Measurements from ENCODE around the gene LIF.

Gene LIF

DNA sequence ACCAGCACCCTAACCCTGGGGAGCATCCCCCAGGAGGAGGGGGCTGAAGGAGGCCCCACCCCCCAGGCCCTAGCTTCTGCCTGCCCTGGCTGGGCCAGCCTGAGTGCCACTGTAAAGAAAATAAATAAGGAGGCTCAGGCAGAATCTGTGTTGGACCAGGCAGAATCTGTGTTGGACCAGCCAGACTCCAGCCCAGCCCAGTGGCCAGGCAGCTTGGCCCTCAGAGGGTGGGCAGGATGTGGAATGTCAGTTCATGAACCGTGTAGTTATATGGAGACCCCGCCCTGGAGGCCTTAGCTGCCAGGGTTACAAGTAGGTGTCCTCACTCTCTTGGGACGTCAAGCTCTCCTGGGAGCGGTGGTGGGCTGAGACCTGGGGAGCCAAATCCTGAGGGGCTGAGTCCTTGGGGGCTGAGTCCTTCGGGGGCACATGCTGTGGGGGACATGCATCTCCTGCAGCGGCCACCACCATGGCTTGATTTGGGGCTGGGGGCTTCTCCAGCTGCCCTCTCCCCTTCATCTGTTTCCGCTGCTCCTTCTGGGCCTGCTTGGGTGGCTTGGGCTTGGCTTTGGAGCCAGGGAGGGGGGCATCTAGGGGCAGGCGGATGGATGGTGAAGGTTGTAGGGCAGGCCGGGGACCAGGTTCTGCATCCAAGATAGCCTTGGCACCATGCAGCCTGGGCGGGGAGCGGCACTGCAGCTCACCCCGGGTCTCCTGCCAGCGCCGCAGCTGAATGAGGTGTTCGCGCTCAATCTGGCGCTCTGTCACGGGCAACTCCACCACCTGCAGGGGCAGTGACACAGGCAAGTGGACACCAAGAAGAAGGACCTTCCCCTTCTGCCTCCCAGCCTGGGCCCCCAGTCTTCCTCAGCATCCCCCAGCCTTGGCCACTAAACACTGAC lies 45.8 kb upstream of the LIF start:
- H3K4me1 ChIP-seq = peaks cover 16% of the 10 kb centered on the region
- DNase-seq = no peak
- TF ChIP-seq CTCF (IDR thresholded peaks at IDR 0.05; ENCODE audit: low read depth, low read length) = no peak
- no peaks in the 10 kb centered on the region for H3K36me3 ChIP-seq
- no peak overlapping the region for H3K4me3 ChIP-seq (ENCODE audit: low read depth, low read length)
- no peaks in the 10 kb centered on the region for H3K9me3 ChIP-seq
- H3K27me3 ChIP-seq = no peaks in the 10 kb centered on the region

- peak; percentile 54 for DNase-seq
Measured at GRCh38 chr22:30291058-30291892, 44.7 kb upstream of the LIF start.

DNA sequence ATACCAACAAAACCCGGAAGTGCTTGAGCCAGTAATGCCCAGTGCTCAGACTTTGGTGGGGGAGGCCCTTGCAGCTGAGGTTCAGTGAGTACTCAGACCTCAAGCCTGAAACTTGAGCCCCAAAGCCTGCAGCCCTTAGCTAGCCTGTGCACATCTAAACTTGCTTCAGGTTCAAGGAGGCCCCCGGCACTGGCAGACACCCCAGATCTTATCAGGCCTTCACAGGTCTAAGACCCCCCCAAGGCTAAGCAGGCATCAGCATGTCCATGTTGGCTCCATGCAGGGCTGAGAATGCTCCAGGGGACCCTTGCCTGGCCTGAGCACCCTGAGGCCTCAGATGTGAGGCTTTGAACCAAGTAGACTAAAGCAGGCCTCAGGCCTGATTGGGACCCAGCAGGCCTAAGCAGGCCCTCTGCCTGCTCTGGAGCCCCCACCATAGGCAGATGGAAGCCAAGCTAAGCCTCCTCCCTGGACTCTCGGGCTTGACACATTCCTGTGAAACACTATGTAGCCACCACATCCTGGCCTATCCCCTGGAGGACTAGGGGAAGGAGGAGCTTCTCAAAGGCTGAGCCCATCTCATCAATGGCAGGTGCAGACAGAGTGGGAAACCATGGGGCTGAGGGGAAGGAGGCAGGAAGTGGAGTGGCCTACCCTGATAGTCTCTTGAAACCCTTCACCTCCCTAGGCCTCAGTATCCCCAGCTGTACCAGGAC lies 43.9 kb upstream of the LIF start:
- no peaks in the 10 kb centered on the region for H3K27me3 ChIP-seq
- TF ChIP-seq CTCF (IDR thresholded peaks at IDR 0.05; ENCODE audit: low read depth, low read length) = no peak
- H3K4me3 ChIP-seq (ENCODE audit: low read depth, low read length) = no peak overlapping the region
- peaks cover 16% of the 10 kb centered on the region for H3K4me1 ChIP-seq
- no peaks in the 10 kb centered on the region for H3K9me3 ChIP-seq
- H3K36me3 ChIP-seq = no peaks in the 10 kb centered on the region
- DNase-seq = no peak

More at GRCh38 chr22:30291058-30291892, 44.7 kb upstream of the LIF start:
- H3K9me3 ChIP-seq = no peaks in the 10 kb centered on the region
- H3K4me3 ChIP-seq (ENCODE audit: low read depth, low read length) = no peak overlapping the region
- no peaks in the 10 kb centered on the region for H3K36me3 ChIP-seq
- peaks cover 16% of the 10 kb centered on the region for H3K4me1 ChIP-seq
- no peaks in the 10 kb centered on the region for H3K27me3 ChIP-seq
- TF ChIP-seq CTCF (IDR thresholded peaks at IDR 0.05; ENCODE audit: low read depth, low read length) = no peak

DNA sequence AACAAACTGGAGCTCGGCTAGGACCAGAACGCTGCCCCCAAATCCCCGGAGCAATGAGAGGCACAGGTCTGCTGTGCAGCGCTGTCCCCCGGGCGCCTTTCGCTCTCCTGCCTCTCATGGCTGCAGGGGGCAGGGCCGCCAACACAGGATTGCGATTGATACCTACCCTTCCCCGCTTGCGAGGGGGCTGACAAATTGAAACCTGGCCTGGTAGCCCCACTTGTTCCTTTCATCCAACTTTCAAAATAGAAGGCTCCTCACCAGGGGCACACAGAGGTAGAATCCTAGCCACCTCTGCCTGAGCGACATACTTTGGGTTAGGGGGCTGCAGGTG lies 43.4 kb upstream of the LIF start:
- peaks cover 16% of the 10 kb centered on the region for H3K4me1 ChIP-seq
- no peaks in the 10 kb centered on the region for H3K9me3 ChIP-seq
- TF ChIP-seq CTCF (IDR thresholded peaks at IDR 0.05; ENCODE audit: low read depth, low read length) = no peak
- peak overlapping the region; percentile 38 for H3K4me3 ChIP-seq (ENCODE audit: low read depth, low read length)
- no peaks in the 10 kb centered on the region for H3K27me3 ChIP-seq
- DNase-seq = no peak
- H3K36me3 ChIP-seq = no peaks in the 10 kb centered on the region

- Histone ChIP-seq H3K27me3 (no peaks in the 10 kb centered on the region), H3K36me3 (no peaks in the 10 kb centered on the region), H3K4me3 (ENCODE audit: low read depth, low read length) (peak within 1 kb of the TSS; percentile 63), H3K9me3 (no peaks in the 10 kb centered on the region), H3K4me1 (peaks cover 16% of the 10 kb centered on the region)
- TF ChIP-seq CTCF (IDR thresholded peaks at IDR 0.05; ENCODE audit: low read depth, low read length) = no peak
- DNase-seq = peak; percentile 99
Measured at GRCh38 chr22:30289141-30289979, 42.8 kb upstream of the LIF start, which contains the start of gene CASTOR1. CASTOR1 (minus strand) TSS chr22:30289505; CDS start chr22:30289497, 8 bp downstream.
